Measurements from ENCODE around the gene CISH.

Gene CISH

DNA sequence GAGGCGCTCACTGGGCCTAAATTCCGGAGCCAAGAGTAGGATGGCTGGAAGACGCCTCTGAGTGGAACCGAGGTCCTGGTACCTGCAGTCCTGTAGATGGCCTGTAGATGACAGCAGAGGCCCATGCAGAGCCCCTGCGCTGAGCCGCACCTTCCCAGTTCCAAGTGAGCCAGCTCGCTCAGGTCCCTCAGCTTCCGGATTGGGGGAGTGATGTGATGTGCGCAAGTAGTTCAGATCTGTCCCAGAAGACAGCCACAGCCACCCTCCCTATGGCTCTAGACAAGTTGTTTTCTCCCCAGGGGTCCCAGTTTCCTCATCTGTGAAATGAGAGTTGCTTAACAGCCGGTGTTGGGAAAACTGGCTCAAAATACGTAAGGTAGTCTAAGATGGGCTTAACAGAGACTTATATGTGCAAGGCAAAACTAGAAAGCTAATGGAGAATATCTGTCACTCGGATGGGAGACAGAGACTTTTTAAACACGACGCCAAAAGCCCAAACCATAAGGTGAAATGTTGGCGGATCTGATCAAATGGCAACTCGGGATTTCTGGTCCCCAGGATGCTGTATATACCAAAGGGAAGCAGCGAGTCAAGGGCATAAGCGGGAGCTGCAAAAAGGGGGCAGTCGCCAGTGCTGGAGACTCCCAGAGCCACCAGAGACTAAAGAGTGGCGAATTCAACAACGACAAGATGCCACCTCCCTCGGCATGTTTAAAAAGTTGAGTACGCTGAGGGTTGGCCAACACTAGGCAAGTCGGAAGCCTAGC is 4.6 kb upstream of the CISH start:
- in situ Hi-C loops (cut with MboI; ENCODE audit: low sequenced_read_pairs), result loop anchor here (25.0 kb wide), 1 partner anchor 746 kb away; no protein-coding TSS in a partner anchor

DNA sequence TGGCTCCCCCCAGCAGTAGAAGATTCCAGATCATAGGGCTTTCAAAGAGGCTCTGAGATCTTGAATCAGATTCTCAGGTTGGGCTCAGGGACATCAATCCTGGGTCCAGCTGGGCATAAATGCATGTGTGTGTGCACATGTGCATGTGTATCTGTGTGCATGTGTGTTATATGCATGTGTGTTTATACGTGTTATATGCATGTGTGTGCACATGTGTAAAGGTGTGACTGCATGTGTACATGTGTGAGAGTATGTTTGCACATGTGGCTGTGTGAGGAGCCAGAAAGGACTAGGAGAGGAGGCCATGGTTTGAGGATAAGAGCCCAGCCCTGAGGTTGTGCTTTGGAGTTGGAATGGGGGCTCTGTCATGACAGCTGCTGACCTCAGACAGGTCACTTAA is 3.6 kb upstream of the CISH start:
- in situ Hi-C loops (cut with MboI; ENCODE audit: low sequenced_read_pairs), result loop anchor here (25.0 kb wide), 1 partner anchor 747 kb away; no protein-coding TSS in a partner anchor

DNA sequence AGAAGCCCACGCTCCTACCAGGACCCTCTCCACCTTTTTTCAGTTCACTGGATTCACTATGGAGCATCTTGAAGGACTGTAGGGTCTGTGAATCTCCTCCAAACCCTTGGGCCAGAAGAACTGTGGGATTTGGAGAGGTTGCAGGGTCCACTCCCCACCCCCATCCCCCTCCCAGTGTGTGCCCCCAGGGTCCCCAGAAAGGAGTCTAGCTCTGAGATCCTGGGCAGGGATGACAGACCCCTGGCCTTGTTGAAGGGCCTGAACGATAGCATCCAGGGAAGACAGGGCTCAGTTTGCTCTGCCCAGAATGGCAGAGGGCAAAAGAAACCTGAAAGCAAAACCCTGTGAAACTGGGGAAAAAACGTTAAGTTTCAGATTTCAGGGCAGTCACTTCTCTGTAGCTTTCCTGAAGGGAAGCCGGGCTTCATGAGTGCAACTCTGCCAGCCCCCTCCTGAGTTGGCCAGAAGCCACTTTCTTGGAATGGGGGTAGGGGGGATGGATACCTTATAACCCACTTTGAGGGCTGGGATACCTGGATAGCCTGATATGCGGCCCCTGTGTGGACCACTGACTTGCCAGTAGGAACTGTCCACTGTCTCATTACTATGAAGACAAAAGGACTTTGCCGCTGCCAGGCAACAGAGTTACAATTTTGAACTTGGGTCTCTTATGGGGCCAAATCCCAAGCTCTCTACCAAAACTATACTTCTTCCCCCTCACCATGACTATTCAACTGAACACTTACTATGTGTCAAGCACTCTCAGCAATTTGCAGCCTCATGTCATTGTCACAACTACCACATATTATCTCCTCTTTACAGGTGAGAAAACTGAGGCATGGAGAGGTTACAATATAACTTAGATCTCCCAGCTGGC is 1.6 kb upstream of the CISH start:
- in situ Hi-C loops (cut with MboI; ENCODE audit: low sequenced_read_pairs), result loop anchor here (25.0 kb wide), 1 partner anchor 749 kb away; no protein-coding TSS in a partner anchor

DNA sequence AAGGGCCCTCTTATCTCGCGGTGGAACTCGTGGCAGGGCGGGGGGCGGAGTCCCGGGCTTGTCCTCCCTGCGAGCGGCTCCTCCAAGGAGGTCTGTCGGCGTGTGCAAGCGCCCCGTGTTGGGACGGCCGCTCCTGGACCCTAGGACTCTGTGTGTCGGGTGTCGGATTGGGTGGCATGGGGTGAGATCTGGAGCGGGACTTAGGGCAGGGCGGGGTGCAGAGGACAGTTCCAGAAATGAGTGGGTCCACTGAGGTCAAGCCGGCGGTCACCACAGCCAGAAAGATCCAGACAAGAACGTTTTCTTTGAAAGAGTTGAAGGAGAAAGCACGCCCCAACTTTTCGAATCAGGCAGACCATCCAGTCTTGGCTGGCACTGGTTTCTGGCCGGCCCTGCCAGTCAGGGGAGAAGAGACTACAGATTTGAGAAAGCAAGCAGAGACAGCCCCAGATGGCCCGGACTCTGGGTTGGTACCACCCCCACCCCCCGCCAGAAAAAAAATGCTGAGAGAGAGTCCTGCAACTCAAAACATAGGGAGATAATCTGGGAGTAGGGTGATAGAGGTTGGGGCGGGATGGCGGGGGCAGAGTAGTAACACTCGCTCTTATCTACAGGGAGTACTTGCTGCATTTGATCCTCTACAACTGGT is 784 bp upstream of the CISH start:
- in situ Hi-C loops (cut with MboI; ENCODE audit: low sequenced_read_pairs), result loop anchor here (25.0 kb wide), 1 partner anchor 750 kb away; no protein-coding TSS in a partner anchor

DNA sequence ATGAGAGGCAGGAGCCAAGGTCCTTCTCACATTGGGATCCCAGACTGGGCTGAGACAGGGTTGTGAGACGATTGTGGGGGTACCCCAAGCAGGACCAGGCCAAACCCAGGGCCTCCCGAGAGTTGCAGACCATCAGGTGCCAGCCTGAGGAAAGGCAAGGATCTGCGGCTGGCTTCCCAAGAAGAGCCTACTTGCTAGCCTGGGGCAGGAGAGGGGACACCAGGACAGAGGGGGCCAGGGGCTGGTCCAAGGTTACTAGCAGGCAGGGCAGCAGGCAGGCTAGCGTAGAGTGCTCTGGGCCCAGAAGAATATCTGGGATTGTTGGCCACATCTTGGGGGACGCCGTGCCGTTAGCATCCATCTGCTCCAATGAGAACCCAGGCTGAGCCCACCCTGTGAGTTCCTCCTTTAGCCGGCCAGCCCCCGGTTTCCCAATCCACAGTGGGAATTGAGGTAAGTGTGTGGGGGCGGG is 546 bp downstream of the CISH start:
- in situ Hi-C loops (cut with MboI; ENCODE audit: low sequenced_read_pairs), result loop anchor here (25.0 kb wide), 1 partner anchor 751 kb away; no protein-coding TSS in a partner anchor

DNA sequence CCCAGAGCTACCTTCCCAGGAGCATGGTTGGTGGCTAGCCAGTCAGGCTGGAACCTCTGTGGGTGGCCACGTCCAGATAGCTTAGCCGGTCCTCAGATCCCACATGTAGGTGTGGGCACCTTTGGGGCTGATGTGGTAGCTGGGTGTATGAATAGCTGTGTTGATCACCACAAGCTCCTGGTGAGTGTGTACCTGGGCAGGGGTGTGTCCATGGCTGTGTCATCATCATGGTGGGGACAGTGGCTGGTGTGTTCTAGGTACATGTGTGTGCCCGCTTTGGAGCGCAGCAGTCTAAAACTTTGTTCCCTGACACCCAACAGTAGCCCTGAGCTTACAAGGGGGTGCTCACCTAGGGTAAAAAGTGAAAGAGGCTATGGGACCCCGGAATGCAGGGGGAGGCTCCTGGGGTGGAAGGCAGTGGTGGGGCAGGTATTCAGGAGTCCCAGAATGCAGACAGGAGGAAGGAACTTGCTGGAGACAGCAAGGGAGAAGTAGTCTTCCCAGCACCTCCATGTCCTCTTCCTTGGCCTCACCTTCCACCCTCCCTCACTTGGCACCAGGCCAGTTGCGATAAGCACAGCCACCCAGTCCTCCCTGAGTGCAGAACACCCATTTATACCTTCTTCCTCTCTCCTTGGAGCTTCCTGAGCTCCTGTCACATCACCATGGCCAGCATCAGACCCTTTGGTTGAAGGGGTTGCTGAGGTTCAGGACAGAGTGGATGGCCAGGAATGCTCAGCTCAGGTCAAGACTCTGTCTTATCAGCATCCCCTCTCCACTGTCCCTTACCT is 1.2 kb downstream of the CISH start:
- in situ Hi-C loops (cut with MboI; ENCODE audit: low sequenced_read_pairs), result loop anchor here (25.0 kb wide), 1 partner anchor 752 kb away; no protein-coding TSS in a partner anchor

DNA sequence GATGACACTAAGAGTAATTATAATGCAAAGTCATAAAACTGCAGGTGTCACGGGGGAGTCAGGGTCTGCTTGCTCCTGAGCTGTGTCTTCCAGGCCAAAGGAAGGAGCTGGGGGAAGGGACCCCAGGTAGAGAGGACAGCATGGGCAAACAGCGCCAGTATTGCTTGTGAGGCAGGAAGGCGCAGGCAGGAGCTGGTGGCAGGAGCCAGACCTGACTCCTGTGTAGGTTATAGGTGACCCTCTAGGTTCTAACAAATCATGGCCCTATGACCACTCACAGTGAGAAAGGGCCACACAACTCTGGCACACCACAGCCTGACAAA is 1.9 kb downstream of the CISH start:
- in situ Hi-C loops (cut with MboI; ENCODE audit: low sequenced_read_pairs), result loop anchor here (25.0 kb wide), 1 partner anchor 753 kb away; no protein-coding TSS in a partner anchor

DNA sequence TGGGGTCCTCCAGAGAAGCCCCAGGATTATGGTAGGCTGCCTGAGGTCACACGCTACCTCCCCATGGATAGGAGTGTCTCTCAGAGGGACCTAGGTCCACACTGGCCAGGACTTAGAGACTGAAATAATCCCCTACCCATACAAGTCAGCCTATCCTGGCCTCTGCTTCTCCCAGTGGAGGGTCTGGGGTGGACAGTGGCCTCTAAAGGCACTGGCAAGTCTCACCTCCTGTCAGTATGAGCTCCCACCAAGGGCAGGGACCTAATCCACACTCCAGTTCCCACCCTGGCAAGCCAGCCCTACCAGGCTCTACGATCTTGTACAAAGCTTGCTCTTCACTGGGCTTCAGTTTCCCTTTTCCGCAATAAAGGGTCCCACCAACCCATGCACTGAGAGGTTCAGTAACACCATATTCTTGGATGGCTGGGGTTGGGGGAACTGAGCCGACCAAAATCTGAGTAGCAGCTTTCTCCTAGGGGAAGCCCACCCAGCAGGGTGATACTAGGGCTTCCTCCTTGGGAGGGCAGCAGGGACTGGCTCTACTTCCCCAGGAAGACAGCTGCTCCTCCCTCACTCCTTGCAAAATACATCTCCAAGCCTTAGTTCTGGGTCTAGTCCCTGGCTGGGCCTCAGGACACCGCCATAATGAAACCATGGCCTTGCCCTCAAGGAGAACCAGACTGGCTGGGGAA is 2.4 kb downstream of the CISH start:
- in situ Hi-C loops (cut with MboI; ENCODE audit: low sequenced_read_pairs), result loop anchor here (25.0 kb wide), 1 partner anchor 753 kb away; no protein-coding TSS in a partner anchor

DNA sequence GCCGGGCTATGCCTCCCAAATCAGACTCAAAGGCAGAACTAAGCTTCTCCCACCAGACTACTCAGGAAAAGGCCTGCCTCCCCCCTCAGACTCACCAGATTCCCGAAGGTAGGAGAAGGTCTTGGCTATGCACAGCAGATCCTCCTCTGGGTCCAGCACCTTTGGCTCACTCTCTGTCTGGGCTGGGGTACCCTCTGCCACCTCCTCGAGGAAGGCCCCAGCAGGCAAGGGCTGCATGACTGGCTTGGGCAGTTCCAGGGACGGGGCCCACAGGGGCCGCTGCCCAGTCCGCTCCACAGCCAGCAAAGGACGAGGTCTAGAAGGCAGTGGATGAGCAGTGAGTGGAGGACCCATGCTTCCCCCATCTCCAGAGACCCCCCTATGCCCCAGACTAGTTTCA is 3.3 kb downstream of the CISH start:
- in situ Hi-C loops (cut with MboI; ENCODE audit: low sequenced_read_pairs), result loop anchor here (25.0 kb wide), 1 partner anchor 754 kb away; no protein-coding TSS in a partner anchor

DNA sequence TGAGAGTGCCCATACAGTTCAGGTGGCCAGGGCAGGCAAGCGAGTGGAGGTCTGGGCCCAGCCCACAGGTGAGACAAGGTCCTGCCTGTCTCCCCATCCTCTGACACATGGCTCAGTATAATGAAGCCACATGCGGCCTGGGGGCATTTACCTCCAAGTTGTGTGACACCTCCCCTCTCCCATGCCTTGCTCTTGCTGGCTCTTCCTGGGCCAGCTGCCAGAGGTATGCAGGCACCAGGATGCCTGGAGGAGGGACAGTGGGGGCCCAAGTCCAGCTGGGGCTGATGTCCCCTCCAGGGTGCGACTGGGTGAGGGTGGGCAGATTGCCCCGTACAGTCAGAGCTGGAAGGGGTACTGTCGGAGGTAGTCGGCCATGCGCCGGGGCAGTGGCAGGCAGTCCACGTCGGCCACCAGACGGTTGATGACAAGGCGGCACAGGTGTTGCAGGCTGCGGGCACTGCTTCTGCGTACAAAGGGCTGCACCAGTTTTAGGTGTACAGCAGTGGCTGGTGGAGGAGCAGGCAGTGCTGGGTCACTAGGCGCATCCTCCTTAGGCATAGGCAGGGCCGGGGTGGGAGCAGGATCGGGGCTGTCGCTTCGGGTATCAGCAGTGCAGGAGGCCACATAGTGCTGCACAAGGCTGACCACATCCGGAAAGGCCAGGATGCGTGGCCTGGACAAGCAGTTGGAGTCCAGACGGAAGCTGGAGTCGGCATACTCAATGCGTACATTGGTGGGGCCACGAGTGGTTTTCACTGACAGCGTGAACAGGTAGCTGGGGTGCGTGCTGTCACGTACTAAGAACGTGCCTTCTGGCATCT is 4.1 kb downstream of the CISH start:
- in situ Hi-C loops (cut with MboI; ENCODE audit: low sequenced_read_pairs), result loop anchor here (25.0 kb wide), 1 partner anchor 755 kb away; no protein-coding TSS in a partner anchor

DNA sequence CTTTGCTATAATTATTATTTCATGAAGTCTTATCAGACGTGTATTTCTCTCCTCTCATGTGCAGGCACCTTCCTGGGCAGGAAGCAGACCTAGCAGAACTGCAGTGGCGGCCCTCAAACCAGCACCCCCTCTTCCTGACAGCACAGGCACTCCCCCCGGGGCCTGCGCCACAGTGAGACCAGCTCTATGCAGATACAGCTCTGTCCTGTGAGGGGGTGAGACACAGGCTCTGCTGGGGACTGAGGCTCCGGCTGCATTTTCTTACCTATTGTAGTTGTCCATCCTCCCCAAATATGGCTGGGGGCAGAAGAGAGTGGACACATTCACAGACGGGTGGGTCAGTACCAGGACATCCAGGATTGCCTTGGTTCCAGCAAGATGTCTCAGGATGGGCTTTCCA is 5.0 kb downstream of the CISH start:
- in situ Hi-C loops (cut with MboI; ENCODE audit: low sequenced_read_pairs), result loop anchor here (25.0 kb wide), 1 partner anchor 756 kb away; no protein-coding TSS in a partner anchor

DNA sequence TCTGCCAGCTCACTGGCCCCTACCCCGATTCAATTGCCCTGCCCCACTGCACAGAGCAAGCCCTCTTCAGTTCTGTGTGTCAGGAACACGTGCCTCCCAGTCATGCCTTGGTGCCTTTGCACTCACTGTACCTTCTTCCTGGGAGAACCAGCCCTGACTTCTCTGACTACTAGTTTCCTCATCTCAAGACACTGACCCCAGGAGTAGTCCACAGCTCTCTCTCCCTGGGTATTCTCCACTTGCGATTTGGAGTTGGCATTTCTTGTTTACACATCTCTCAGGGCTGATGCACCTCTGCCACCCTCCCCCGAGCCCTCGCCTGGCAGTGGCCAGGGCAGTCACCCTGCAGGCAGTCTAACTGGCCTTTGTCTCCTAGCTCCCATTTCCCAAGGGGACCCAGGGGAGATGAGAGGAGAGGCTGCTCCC is 5.7 kb downstream of the CISH start:
- in situ Hi-C loops (cut with MboI; ENCODE audit: low sequenced_read_pairs), result loop anchor here (25.0 kb wide), 1 partner anchor 756 kb away; no protein-coding TSS in a partner anchor

DNA sequence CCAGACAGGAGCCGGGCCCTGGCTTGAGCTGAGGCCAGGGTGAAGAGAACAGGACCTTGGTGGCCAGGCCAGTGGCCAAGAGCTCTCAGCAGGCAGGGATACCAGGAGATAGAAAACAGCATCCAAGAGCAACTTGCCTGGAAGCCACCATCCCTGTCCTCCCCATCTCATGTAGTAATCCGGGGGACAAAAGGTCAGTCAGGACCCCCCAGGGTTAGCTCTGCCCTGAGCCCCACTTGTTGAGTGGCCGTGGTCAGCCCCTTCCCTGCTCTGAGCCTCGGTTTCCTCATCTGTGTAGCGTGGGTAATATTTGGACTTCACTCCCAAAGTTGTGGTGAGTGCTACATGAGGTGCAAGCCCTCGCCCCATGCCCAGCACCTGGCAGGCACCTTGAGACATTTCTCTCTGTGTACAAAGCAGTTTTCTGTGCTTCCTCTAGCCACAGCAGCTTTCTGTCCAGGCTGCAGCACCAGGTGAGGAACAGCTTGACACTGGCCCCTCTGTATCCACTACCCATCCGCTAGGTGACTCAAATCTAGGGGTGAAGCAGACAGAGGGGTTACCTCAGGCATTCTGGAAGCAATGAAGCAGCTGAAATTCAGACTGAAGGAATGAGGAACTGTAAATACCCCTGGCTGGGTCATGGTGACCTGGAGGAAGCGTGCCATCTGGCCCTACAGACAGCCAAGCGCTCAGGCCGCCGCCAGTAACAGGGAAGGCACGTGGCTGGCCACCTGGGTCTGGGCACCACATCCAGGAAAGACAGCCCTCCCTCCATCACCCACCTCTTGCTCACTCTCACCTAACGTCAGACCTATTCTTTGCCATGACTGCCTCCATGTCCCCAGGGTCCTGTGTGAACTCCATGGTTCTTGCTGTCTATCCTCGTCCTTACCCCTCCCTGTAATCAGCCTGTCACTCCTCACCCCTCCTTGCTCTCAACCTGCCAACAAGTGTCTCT is 6.7 kb downstream of the CISH start:
- in situ Hi-C loops (cut with MboI; ENCODE audit: low sequenced_read_pairs), result loop anchor here (25.0 kb wide), 1 partner anchor 757 kb away; no protein-coding TSS in a partner anchor

DNA sequence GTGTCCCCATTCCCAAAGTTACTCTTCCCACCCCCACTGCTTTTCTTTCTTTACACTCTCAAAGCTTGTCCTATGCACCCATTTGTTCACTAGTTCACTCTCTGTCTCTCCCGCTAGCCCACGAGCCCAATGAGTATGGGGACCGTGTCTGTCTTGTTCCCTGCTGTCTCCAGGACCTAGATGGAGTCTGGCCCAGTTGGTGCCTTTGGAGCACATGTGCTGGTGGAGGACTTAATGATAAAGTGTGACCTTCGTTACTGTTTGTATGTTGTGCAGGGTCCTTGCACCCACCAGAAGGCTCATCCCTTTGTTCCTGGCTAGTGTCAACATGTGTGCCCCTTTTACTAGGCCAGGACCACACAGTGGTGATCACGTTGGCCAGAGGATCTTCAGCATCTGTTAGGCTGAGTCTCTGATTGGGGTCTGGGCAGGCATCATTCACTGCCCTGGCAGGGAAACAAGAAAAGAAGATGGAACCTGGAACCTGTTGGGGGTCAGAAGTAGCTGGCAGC is 7.4 kb downstream of the CISH start:
- in situ Hi-C loops (cut with MboI; ENCODE audit: low sequenced_read_pairs), result loop anchor here (25.0 kb wide), 1 partner anchor 758 kb away; no protein-coding TSS in a partner anchor

DNA sequence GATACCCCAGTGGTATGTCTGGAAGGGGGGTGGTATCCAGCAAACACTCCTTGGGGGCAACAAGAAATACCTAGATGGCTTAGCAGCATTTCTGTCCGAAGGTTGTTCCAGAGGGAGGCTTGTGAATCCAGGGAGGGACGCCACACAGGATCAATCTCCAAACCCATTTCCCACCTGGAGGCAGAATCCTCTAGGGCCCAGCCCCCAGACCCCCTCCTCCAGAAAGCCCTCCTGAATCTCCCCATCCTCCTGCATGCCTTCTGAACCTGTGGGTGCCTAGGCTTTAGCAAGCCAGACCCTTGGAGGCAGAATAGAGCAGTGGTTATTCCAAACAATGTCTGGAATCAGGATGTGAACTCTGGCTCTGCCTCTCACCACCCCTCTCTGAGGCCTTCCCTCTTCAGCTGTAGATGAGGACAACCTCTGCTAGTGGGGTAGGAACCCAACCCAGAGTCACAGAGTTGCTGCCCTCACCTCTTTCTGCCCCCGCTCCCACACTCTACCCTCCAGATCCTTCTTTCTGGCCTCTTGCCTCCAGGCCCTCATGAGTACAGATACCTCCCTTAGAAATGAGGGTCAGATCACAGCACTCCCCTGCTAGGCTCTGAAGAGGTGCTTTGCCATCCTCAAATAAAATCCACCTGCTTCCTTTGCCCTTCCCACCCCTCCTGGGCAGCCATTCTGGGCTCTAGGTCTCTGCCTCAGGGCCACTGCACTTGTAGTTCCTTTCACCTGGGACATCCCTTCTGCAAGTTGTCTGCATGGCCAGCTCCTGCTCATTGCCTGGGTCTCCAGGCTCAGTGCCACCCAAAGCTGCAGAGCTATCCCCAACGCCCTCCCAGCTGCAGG is 8.1 kb downstream of the CISH start:
- in situ Hi-C loops (cut with MboI; ENCODE audit: low sequenced_read_pairs), result loop anchor here (25.0 kb wide), 1 partner anchor 759 kb away; no protein-coding TSS in a partner anchor

Measured in HL-60/S4 (cell line).